ENCODE results near the gene PMVK. TPM values are rescaled to one million over a fixed set of nuclear protein-coding genes. Genes with fewer than 3 reads are reported as not detected.

Gene PMVK
- total RNA-seq, 2 donors from 2014 or later = 32.4 to 34.6 TPM

DNA sequence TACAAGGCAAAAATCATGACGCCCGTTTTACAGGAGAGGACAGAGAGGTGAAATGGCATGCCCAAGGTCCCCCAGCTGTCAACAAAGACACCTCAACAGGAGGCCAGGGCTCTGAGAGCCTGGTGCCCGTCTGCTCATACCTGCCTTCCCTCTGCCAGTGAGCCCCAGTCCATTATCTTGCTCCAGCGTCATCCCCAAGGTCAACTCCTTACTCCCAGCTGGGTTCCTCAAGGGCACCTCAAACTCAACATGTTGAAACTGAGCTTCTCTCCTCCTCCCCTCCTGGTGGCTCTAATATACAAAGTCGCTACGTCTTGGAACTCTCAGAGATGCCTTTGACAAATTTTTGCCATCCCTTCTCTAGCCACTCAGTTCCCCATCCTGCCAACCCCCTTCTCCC, 16.1 kb upstream of the PMVK start:
- Mint-ChIP-seq H3K4me1 (ENCODE audit: low read depth) (peaks cover 79% of the 10 kb centered on the region), H3K36me3 (ENCODE audit: insufficient read depth in 2 of 2) (no peaks in the 10 kb centered on the region), H3K27ac (peak overlapping the region; percentile 66), H3K9me3 (no peaks in the 10 kb centered on the region), H3K27me3 (ENCODE audit: low read depth) (no peaks in the 10 kb centered on the region), H3K4me3 (peak overlapping the region; percentile 85 to 99)
- ATAC-seq (replicated peaks in 1 of 2) (no peak), DNase-seq (no peak)

GRCh38 chr1:154951901-154952657, 15.6 kb upstream of the PMVK start:
- peak overlapping the region; percentile 66 for H3K27ac Mint-ChIP-seq
- DNase-seq = peak; percentile 65 to 71
- no peaks in the 10 kb centered on the region for H3K9me3 Mint-ChIP-seq
- H3K4me3 Mint-ChIP-seq = peak overlapping the region; percentile 85 to 99
- H3K36me3 Mint-ChIP-seq (ENCODE audit: insufficient read depth in 2 of 2) = no peaks in the 10 kb centered on the region
- H3K27me3 Mint-ChIP-seq (ENCODE audit: low read depth) = no peaks in the 10 kb centered on the region
- H3K4me1 Mint-ChIP-seq (ENCODE audit: low read depth) = peaks cover 76% of the 10 kb centered on the region
- ATAC-seq (replicated peaks in 1 of 2) = peak; percentile 28 to 54

- Mint-ChIP-seq H3K36me3 (ENCODE audit: insufficient read depth in 2 of 2) (no peaks in the 10 kb centered on the region), H3K27me3 (ENCODE audit: low read depth) (no peaks in the 10 kb centered on the region), H3K4me1 (ENCODE audit: low read depth) (peaks cover 46% of the 10 kb centered on the region), H3K4me3 (no peak overlapping the region), H3K9me3 (no peaks in the 10 kb centered on the region), H3K27ac (no peak overlapping the region)
- no peak for DNase-seq
- ATAC-seq (replicated peaks in 1 of 2) = no peak
Measured at GRCh38 chr1:154948079-154948478, 11.6 kb upstream of the PMVK start.

- Mint-ChIP-seq H3K9me3 (no peaks in the 10 kb centered on the region), H3K27ac (peak overlapping the region; percentile 11), H3K27me3 (ENCODE audit: low read depth) (no peaks in the 10 kb centered on the region), H3K4me1 (ENCODE audit: low read depth) (peaks cover 46% of the 10 kb centered on the region), H3K4me3 (no peak overlapping the region), H3K36me3 (ENCODE audit: insufficient read depth in 2 of 2) (no peaks in the 10 kb centered on the region)
- ATAC-seq (replicated peaks in 1 of 2) (no peak), DNase-seq (no peak)
Measured at GRCh38 chr1:154945962-154946850, 9.7 kb upstream of the PMVK start.

- no peak overlapping the region for H3K4me3 Mint-ChIP-seq
- DNase-seq = no peak
- ATAC-seq (replicated peaks in 1 of 2) = no peak
- H3K9me3 Mint-ChIP-seq = no peaks in the 10 kb centered on the region
- H3K27ac Mint-ChIP-seq = no peak overlapping the region
- H3K4me1 Mint-ChIP-seq (ENCODE audit: low read depth) = peaks cover 46% of the 10 kb centered on the region
- H3K36me3 Mint-ChIP-seq (ENCODE audit: insufficient read depth in 2 of 2) = no peaks in the 10 kb centered on the region
- no peaks in the 10 kb centered on the region for H3K27me3 Mint-ChIP-seq (ENCODE audit: low read depth)
Measured at GRCh38 chr1:154945160-154945961, 8.8 kb upstream of the PMVK start.

- H3K4me3 Mint-ChIP-seq = no peak overlapping the region
- no peaks in the 10 kb centered on the region for H3K27me3 Mint-ChIP-seq (ENCODE audit: low read depth)
- H3K27ac Mint-ChIP-seq = no peak overlapping the region
- ATAC-seq (replicated peaks in 1 of 2) = no peak
- H3K36me3 Mint-ChIP-seq (ENCODE audit: insufficient read depth in 2 of 2) = no peaks in the 10 kb centered on the region
- H3K4me1 Mint-ChIP-seq (ENCODE audit: low read depth) = peaks cover 51% of the 10 kb centered on the region
- no peak for DNase-seq
- no peaks in the 10 kb centered on the region for H3K9me3 Mint-ChIP-seq
Measured at GRCh38 chr1:154944401-154945159, 8.1 kb upstream of the PMVK start.

DNA sequence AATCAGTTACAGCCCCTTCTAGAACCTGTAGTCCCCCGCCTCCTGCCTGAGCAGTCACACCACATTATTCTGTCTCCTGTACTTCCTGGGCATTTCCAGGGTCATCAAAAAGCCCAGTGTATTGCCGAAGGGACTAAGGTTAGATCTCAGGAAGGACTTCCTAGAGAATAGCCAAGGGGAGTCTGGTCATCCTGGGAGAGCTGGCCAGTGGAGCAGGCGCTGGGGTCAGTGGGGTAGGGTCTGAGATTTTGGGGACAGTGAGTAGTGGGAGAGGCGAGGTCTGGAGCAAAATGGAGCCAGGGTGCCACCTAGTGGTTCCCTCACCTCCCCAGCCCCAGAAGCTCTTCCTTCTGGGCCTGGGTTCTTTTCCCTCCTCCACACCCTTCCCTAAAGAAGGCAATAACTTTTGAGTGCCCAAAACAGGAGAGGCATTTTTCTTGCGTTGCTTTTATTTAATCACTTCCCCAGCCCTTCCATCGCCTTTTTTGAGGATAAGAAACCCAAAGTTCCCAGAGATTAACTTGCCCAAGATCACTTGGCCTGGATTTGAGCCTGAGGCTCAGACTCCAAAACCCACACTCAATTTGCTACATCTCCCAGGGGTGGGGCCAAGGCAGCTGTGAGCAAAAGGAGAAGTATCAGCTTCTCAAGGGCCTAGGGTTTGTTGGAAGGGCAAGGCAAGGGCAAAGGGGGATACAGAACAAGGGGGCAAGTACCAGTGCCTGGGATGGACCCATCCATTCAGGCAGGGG, 7.3 kb upstream of the PMVK start:
- Mint-ChIP-seq H3K4me1 (ENCODE audit: low read depth) (peaks cover 57% of the 10 kb centered on the region), H3K27ac (peak overlapping the region; percentile 21), H3K4me3 (peak overlapping the region; percentile 57 to 74), H3K36me3 (ENCODE audit: insufficient read depth in 2 of 2) (no peaks in the 10 kb centered on the region), H3K27me3 (ENCODE audit: low read depth) (no peaks in the 10 kb centered on the region), H3K9me3 (no peaks in the 10 kb centered on the region)
- DNase-seq (peak; percentile 49 to 55), ATAC-seq (replicated peaks in 1 of 2) (peak; percentile 29 to 31)

- H3K4me3 Mint-ChIP-seq = peak overlapping the region; percentile 57 to 74
- DNase-seq (no peak), ATAC-seq (replicated peaks in 1 of 2) (no peak)
- H3K36me3 Mint-ChIP-seq (ENCODE audit: insufficient read depth in 2 of 2) = peaks cover under 1% of the 10 kb centered on the region in 2 donors
- peak overlapping the region; percentile 21 for H3K27ac Mint-ChIP-seq
- H3K4me1 Mint-ChIP-seq (ENCODE audit: low read depth) = peaks cover 69% of the 10 kb centered on the region
- no peaks in the 10 kb centered on the region for H3K27me3 Mint-ChIP-seq (ENCODE audit: low read depth)
- no peaks in the 10 kb centered on the region for H3K9me3 Mint-ChIP-seq
Measured at GRCh38 chr1:154941333-154942013, 5.0 kb upstream of the PMVK start.

DNA sequence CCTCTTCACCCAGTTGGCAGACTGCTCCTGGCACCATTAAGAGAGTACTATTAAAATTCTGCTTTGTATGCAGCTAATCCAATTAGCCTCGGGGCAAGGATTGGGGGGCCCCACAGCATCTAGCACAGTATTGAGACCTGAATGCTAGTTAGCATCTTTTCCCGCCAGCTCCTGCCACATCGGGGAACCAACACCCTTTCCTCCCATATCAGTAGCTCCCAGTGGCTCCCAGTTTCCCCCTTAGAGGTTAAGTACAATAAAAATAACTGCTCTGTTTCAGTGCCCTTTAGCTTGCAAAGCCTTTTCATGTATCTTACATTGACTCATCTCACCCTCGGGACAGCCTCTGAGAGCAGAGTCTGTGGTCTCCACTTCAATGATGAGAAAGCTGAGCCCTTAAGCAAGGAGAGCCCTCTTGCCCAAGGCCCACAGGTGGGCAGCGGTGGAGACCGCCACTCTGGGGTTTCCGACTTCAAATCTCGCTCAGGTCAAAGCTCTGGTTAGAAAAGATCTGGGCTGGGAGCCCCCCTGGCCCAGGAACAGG, 4.2 kb upstream of the PMVK start:
- Mint-ChIP-seq H3K4me3 (peak overlapping the region; percentile 57 to 74), H3K27ac (peak overlapping the region; percentile 67), H3K36me3 (ENCODE audit: insufficient read depth in 2 of 2) (peaks cover 2 to 3% of the 10 kb centered on the region in 2 donors), H3K27me3 (ENCODE audit: low read depth) (no peaks in the 10 kb centered on the region), H3K4me1 (ENCODE audit: low read depth) (peaks cover 75% of the 10 kb centered on the region), H3K9me3 (no peaks in the 10 kb centered on the region)
- DNase-seq = peak; percentile 53 to 55
- ATAC-seq (replicated peaks in 1 of 2) = peak; percentile 20 to 25

GRCh38 chr1:154940213-154940560, 3.7 kb upstream of the PMVK start:
- H3K9me3 Mint-ChIP-seq = no peaks in the 10 kb centered on the region
- peak overlapping the region; percentile 67 for H3K27ac Mint-ChIP-seq
- H3K36me3 Mint-ChIP-seq (ENCODE audit: insufficient read depth in 2 of 2) = peaks cover 2 to 3% of the 10 kb centered on the region in 2 donors
- ATAC-seq (replicated peaks in 1 of 2) (no peak), DNase-seq (no peak)
- H3K27me3 Mint-ChIP-seq (ENCODE audit: low read depth) = no peaks in the 10 kb centered on the region
- H3K4me1 Mint-ChIP-seq (ENCODE audit: low read depth) = peaks cover 80% of the 10 kb centered on the region
- peak overlapping the region; percentile 57 to 74 for H3K4me3 Mint-ChIP-seq

GRCh38 chr1:154938604-154939399, 2.3 kb upstream of the PMVK start:
- Mint-ChIP-seq H3K9me3 (no peaks in the 10 kb centered on the region), H3K36me3 (ENCODE audit: insufficient read depth in 2 of 2) (peaks cover 2 to 3% of the 10 kb centered on the region in 2 donors), H3K27ac (peak overlapping the region; percentile 98), H3K4me3 (peak overlapping the region; percentile 93 to 98), H3K4me1 (ENCODE audit: low read depth) (peaks cover 86% of the 10 kb centered on the region), H3K27me3 (ENCODE audit: low read depth) (no peaks in the 10 kb centered on the region)
- DNase-seq (no peak), ATAC-seq (replicated peaks in 1 of 2) (no peak)
